ENCODE results near the gene PIP. TPM values are rescaled to one million over a fixed set of nuclear protein-coding genes. Genes with fewer than 3 reads are reported as not detected.

Gene PIP
- total RNA-seq, 1 experiment from 2014 or later: not detected

GRCh38 chr7:143130541-143130940 lies 1.3 kb upstream of the PIP start:
- no peaks in the 10 kb centered on the region for H3K23me2 ChIP-seq (ENCODE audit: insufficient read length, low read depth, low read length, poor library complexity, severe bottlenecking)
- no peak overlapping the region for H2BK5ac ChIP-seq (ENCODE audit: insufficient read length, low read length)
- no peak overlapping the region for H4K5ac ChIP-seq (ENCODE audit: insufficient read length, low read depth, low read length)
- no peaks in the 10 kb centered on the region for H3K79me2 ChIP-seq (ENCODE audit: insufficient read depth, low read length)
- no peaks in the 10 kb centered on the region for H3K79me1 ChIP-seq (ENCODE audit: insufficient read depth, low read depth, low read length, poor library complexity, severe bottlenecking)
- no peak overlapping the region for H3K56ac ChIP-seq (ENCODE audit: insufficient read length, low read depth, low read length)
- no peak overlapping the region for H4K91ac ChIP-seq (ENCODE audit: insufficient read length, low read depth, low read length)
- H2BK120ac ChIP-seq (ENCODE audit: low read depth, low read length, poor library complexity, severe bottlenecking): no peak overlapping the region
- H2AK5ac ChIP-seq (ENCODE audit: insufficient read length, low read length): no peak overlapping the region
- H3K27me3 Mint-ChIP-seq (ENCODE audit: low read depth): peaks cover 3% of the 10 kb centered on the region; the same call in 1 of the 2 replicates
- DNase-seq: no peak
- no peaks in the 10 kb centered on the region for H3K9me3 ChIP-seq (ENCODE audit: control insufficient read depth, low read depth, low read length)
- no peak overlapping the region for H3K23ac ChIP-seq (ENCODE audit: insufficient read length, low read depth, low read length)
- H2AFZ ChIP-seq (ENCODE audit: low read length): no peak overlapping the region
- no peaks in the 10 kb centered on the region for H4K20me1 ChIP-seq (ENCODE audit: control insufficient read depth, insufficient read depth, insufficient read length)
- no peak overlapping the region for H2BK20ac ChIP-seq (ENCODE audit: low read depth, low read length, poor library complexity, severe bottlenecking)
- no peak overlapping the region for H3K14ac ChIP-seq (ENCODE audit: insufficient read depth, low read length)
- no peak overlapping the region for H3K4me2 ChIP-seq (ENCODE audit: insufficient read depth, insufficient read length, low read length)
- no peak overlapping the region for H3K4me3 Mint-ChIP-seq
- no peak overlapping the region for H3K18ac ChIP-seq (ENCODE audit: insufficient read length, low read depth, low read length)
- H4K8ac ChIP-seq (replicated peaks; ENCODE audit: insufficient read length, low read depth, low read length): no peak overlapping the region
- peaks cover 0 to 3% (median 0%) of the 10 kb centered on the region in 3 experiments; a peak in 1 of 7 replicates for H3K36me3 Mint-ChIP-seq (ENCODE audit: insufficient read depth in 1 of 3, low read depth in 3 of 3)
- peaks cover 2 to 6% of the 10 kb centered on the region in 2 experiments; a peak in 2 of 4 replicates for H3K4me1 Mint-ChIP-seq
- peaks cover 3 to 7% of the 10 kb centered on the region in 2 experiments; a peak in 4 of 5 replicates for H3K9me3 Mint-ChIP-seq
- H2BK12ac ChIP-seq (ENCODE audit: insufficient read length, low read depth, low read length): no peak overlapping the region
- H3T11ph ChIP-seq (ENCODE audit: low read length): no peak overlapping the region
- no peak for TF ChIP-seq CTCF (conservative IDR thresholded peaks at IDR 0.05)
- no peak overlapping the region for H3K27ac Mint-ChIP-seq
- H3K27me3 ChIP-seq (ENCODE audit: insufficient read depth, low read length): no peaks in the 10 kb centered on the region
- H3K4me1 ChIP-seq (ENCODE audit: insufficient read depth, low read length): no peaks in the 10 kb centered on the region
- no peak overlapping the region for H3K9ac ChIP-seq (ENCODE audit: extremely low read depth, insufficient read length, low read length)
- no peak overlapping the region for H3K27ac ChIP-seq (ENCODE audit: insufficient read length, low read depth, low read length)
- H3K4ac ChIP-seq (ENCODE audit: low read depth, low read length): no peak overlapping the region
- H2BK15ac ChIP-seq (ENCODE audit: low read depth, low read length): no peak overlapping the region

All from H9 (cell line).